Measurements from ENCODE around the gene S1PR1.

The S1PR1 gene

DNA sequence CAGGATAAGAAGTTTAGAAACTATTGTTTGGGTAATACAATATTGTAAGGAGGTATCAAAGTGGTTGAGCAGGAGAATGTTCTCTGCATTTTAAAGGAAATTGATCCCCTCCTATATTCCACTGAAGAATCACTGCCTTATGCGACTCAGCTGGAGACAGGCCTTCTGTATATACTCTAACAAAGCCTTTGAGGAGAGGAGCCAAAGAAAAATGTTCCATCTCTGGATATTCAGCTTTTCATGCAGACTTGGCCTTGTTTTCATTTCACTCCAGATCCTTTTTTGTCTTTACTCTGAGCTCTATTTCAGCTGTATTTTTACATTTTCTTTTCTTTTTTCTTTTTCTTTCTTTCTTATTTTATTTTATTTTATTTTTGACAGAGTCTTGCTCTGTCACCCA is 42.1 kb upstream of the S1PR1 start:
- no peak overlapping the region for H3K4me3 ChIP-seq (ENCODE audit: low read depth, low read length)
- DNase-seq (ENCODE audit: low read depth) = no peak
- TF ChIP-seq CTCF (conservative IDR thresholded peaks at IDR 0.05; ENCODE audit: low read depth, low read length) = no peak

GRCh38 chr1:101196668-101197067 is 40.2 kb upstream of the S1PR1 start:
- no peak for TF ChIP-seq CTCF (conservative IDR thresholded peaks at IDR 0.05; ENCODE audit: low read depth, low read length)
- DNase-seq (ENCODE audit: low read depth) = no peak

GRCh38 chr1:101198842-101199636 is 37.8 kb upstream of the S1PR1 start:
- no peak for DNase-seq (ENCODE audit: low read depth)
- no peak for TF ChIP-seq CTCF (conservative IDR thresholded peaks at IDR 0.05; ENCODE audit: low read depth, low read length)
- no peak overlapping the region for H3K4me3 ChIP-seq (ENCODE audit: low read depth, low read length)

More at GRCh38 chr1:101196668-101197067, 40.2 kb upstream of the S1PR1 start:
- no peak overlapping the region for H3K4me3 ChIP-seq (ENCODE audit: low read depth, low read length)

GRCh38 chr1:101199637-101199982 is 37.2 kb upstream of the S1PR1 start:
- no peak overlapping the region for H3K4me3 ChIP-seq (ENCODE audit: low read depth, low read length)
- no peak for DNase-seq (ENCODE audit: low read depth)
- no peak for TF ChIP-seq CTCF (conservative IDR thresholded peaks at IDR 0.05; ENCODE audit: low read depth, low read length)

DNA sequence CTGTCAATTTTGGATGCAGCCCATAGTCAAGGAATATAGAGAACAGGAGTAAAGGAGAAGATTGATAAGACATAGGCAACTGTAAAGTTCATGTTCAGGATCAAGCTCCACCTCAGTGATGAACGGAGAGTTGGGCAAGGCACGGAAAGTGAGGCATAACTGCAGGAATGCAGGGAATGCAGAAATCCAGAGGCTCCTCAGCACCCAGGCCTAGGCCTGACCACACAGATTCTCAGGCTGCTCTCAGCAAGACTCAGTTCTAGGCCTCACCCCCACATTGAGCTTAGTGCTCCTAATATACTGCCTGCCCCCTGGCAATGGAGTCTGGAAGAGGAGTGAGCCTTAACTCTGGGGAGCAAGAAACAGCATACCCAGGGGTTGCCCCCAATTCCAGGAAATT is 36.3 kb upstream of the S1PR1 start:
- TF ChIP-seq CTCF (conservative IDR thresholded peaks at IDR 0.05; ENCODE audit: low read depth, low read length) = no peak
- DNase-seq (ENCODE audit: low read depth) = peak; percentile 93
- no peak overlapping the region for H3K4me3 ChIP-seq (ENCODE audit: low read depth, low read length)

- peak; percentile 49 for DNase-seq (ENCODE audit: low read depth)
- TF ChIP-seq CTCF (conservative IDR thresholded peaks at IDR 0.05; ENCODE audit: low read depth, low read length) = no peak
These were observed 32.8 kb upstream of the S1PR1 start for GRCh38 chr1:101203820-101204540.

More at GRCh38 chr1:101203820-101204540, 32.8 kb upstream of the S1PR1 start:
- H3K4me3 ChIP-seq (ENCODE audit: low read depth, low read length) = no peak overlapping the region
